GM18951 (cell line): Measurements from ENCODE around the gene ACTL6B.

ENCODE experiments used
- POLR2A ChIP-seq: IDR thresholded peaks from 4 replicates; pipeline ENCODE4 v1.6.1; 2011; ENCODE audit warnings: mild to moderate bottlenecking; ENCODE audit not compliant: insufficient read length, insufficient read depth; ENCODE audit errors: extremely low read depth
- in situ Hi-C: fragments of 300-500 bp; cut with MboI; formaldehyde crosslinking; loops from one replicate; pipeline ENCODE4 v1.12.0; 2022; ENCODE audit warnings: low sequenced_read_pairs, mixed read lengths, inconsistent platforms; ENCODE audit not compliant: unreplicated experiment

ACTL6B gene

DNA sequence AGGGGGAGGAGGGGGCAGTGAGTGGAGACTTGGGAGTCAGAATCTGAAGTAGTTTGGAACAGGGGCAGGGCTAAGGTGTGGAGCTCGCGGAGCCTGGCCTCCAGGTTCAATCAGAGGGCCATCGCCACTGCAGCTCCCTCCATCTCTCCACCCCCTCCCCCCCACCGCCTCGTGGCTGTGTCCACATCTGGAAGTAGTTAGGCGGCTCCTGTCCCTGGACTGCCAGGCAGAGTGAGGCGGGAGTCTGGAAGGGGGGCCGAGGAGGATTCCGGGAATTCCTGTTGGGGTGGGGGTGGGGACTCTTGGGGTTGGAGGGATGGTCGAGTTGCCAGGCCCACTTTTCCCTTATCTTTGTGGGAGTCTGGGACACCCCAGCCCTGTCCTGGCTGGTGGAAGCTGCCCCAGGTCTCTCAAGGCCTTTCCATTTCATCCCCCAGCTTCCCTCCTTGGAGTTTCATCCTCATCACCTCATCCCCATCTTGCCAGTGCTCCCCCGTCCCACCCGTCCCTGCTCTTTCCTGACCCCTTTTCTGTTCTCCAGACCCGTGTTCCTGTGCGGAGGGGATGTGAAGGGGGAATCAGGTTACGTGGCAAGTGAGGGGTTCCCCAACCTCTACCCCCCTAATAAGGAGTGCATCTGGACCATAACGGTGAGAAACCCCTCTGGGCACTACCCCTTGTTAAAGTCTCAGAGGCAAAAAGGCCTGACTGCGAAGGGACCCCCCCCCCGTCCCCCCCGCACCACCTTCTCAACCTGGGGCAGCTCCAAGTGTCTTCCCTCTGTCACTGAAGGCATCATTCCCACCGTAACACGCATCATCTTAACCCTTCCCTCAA is 53.1 kb downstream of the ACTL6B start:
- TF ChIP-seq POLR2A: no peak
- in situ Hi-C loops: no loop called here

- no peak for TF ChIP-seq POLR2A
- in situ Hi-C loops: no loop called here
These were observed 55.6 kb downstream of the ACTL6B start for GRCh38 chr7:100600730-100601038.

- TF ChIP-seq POLR2A: no peak
- in situ Hi-C loops: no loop called here
These were observed 56.1 kb downstream of the ACTL6B start for GRCh38 chr7:100599911-100600729.

- in situ Hi-C loops: no loop called here
- TF ChIP-seq POLR2A: no peak
These were observed 57.8 kb downstream of the ACTL6B start for GRCh38 chr7:100598425-100598824.

- in situ Hi-C loops: no loop called here
- no peak for TF ChIP-seq POLR2A
These were observed 61.1 kb downstream of the ACTL6B start for GRCh38 chr7:100595188-100595587.
